ENCODE data around the gene FSCN2. TPM values are rescaled to one million over a fixed set of nuclear protein-coding genes. Genes with fewer than 3 reads are reported as not detected.

Gene FSCN2
- total RNA-seq, 2 donors from 2014 or later, result 7.0 to 13.5 TPM

- ATAC-seq (peak; percentile 75), DNase-seq (peak; percentile 77 to 84 (median 78))
- Histone ChIP-seq H3K36me3 (replicated peaks in 1 of 2; ENCODE audit: insufficient read depth in 1 of 2, low read depth in 2 of 2) (no peaks in the 10 kb centered on the region), H3K4me3 (peak overlapping the region; percentile 9 to 36), H3K9me3 (no peaks in the 10 kb centered on the region), H3K4me1 (peaks cover 35% of the 10 kb centered on the region), H3K27ac (peak overlapping the region in 3 of 4 donors; percentile 60 to 79 (median 67)), H3K27me3 (no peaks in the 10 kb centered on the region)
- no peak for TF ChIP-seq CTCF (IDR thresholded peaks at IDR 0.05)
- peak; percentile 46 to 76 (median 73) for TF ChIP-seq POLR2A (IDR thresholded peaks at IDR 0.05)
- intact Hi-C loops (cut with DNase I), result loop anchor here (10.0 kb wide), 1 partner anchor 203 kb away; no protein-coding TSS in a partner anchor
- WGBS, 2 donors, result 6 to 27% methylated on average over 23 to 65 of the region's 87 CpGs
These were observed 40.5 kb upstream of the FSCN2 start for GRCh38 chr17:81487487-81488275.

- H3K4me3 ChIP-seq, result peak overlapping the region; percentile 9 to 36
- 13% methylated on average over 40 of the region's 52 CpGs; no CpG with 5 or more reads in 1 of the 2 donors for WGBS, 2 donors
- peak overlapping the region in 3 of 4 donors; percentile 60 to 79 (median 67) for H3K27ac ChIP-seq
- H3K4me1 ChIP-seq, result peaks cover 28% of the 10 kb centered on the region
- H3K27me3 ChIP-seq, result no peaks in the 10 kb centered on the region
- H3K36me3 ChIP-seq (replicated peaks in 1 of 2; ENCODE audit: insufficient read depth in 1 of 2, low read depth in 2 of 2), result no peaks in the 10 kb centered on the region
- TF ChIP-seq CTCF (IDR thresholded peaks at IDR 0.05) (no peak), POLR2A (IDR thresholded peaks at IDR 0.05) (peak in 1 of 3 donors; percentile 2)
- ATAC-seq (no peak), DNase-seq (no peak)
- intact Hi-C loops (cut with DNase I), result loop anchor here (10.0 kb wide), 1 partner anchor 204 kb away; no protein-coding TSS in a partner anchor
- H3K9me3 ChIP-seq, result no peaks in the 10 kb centered on the region
These were observed 39.8 kb upstream of the FSCN2 start for GRCh38 chr17:81488276-81488860.

- ATAC-seq (no peak), DNase-seq (no peak)
- Histone ChIP-seq H3K4me3 (no peak overlapping the region), H3K36me3 (replicated peaks in 1 of 2; ENCODE audit: insufficient read depth in 1 of 2, low read depth in 2 of 2) (no peaks in the 10 kb centered on the region), H3K4me1 (peaks cover 18% of the 10 kb centered on the region), H3K27me3 (no peaks in the 10 kb centered on the region), H3K9me3 (no peaks in the 10 kb centered on the region), H3K27ac (no peak overlapping the region)
- WGBS, 2 donors, result 89% methylated on average over 19 to 27 of the region's 27 CpGs
- TF ChIP-seq POLR2A (IDR thresholded peaks at IDR 0.05), result no peak
- TF ChIP-seq CTCF (IDR thresholded peaks at IDR 0.05), result no peak
- intact Hi-C loops (cut with DNase I), result loop anchor here (10.0 kb wide), 1 partner anchor 205 kb away; no protein-coding TSS in a partner anchor
These were observed 38.9 kb upstream of the FSCN2 start for GRCh38 chr17:81489012-81489997.

GRCh38 chr17:81489998-81490992 is 37.9 kb upstream of the FSCN2 start:
- intact Hi-C loops (cut with DNase I), result loop anchor here (10.0 kb wide), 1 partner anchor 205 kb away; no protein-coding TSS in a partner anchor
- WGBS, 2 donors, result 52 to 61% methylated on average over 12 to 14 of the region's 14 CpGs
- no peak overlapping the region for H3K27ac ChIP-seq
- H3K36me3 ChIP-seq (replicated peaks in 1 of 2; ENCODE audit: insufficient read depth in 1 of 2, low read depth in 2 of 2), result no peaks in the 10 kb centered on the region
- ATAC-seq (no peak), DNase-seq (no peak)
- no peak for TF ChIP-seq POLR2A (IDR thresholded peaks at IDR 0.05)
- TF ChIP-seq CTCF (IDR thresholded peaks at IDR 0.05), result no peak
- no peaks in the 10 kb centered on the region for H3K9me3 ChIP-seq
- H3K4me3 ChIP-seq, result no peak overlapping the region
- no peaks in the 10 kb centered on the region for H3K27me3 ChIP-seq
- peaks cover 14% of the 10 kb centered on the region for H3K4me1 ChIP-seq

Data from body of pancreas (tissue), 4 donors.